ENCODE results near the gene LCP2.

The LCP2 gene

DNA sequence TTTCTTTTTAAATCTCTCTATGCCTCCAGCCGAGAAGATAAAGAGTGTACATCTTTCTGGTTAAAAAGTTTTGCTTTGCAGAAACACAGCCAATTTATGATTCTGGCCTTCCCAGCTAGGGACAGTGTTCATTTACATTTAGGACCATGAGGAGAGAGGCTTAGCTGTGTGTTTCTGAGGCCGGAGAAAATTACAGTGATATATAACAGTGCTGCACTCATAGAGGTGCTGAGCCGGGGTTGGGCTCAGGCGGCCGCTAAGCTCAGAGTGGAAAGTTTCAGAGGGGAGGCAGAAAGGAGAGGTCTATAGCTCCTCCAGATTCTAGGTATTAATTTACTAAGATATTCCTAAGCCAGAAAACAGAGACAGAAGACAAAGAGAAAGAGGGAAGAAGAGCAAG lies 37.0 kb upstream of the LCP2 start:
- DNase-seq (ENCODE audit: low read depth) = no peak
- no peak overlapping the region for H3K4me3 ChIP-seq (ENCODE audit: low read depth, low read length)
- TF ChIP-seq, protein P1, sequence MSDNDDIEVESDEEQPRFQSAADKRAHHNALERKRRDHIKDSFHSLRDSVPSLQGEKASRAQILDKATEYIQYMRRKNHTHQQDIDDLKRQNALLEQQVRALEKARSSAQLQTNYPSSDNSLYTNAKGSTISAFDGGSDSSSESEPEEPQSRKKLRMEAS (IDR thresholded peaks at IDR 0.05; ENCODE audit: low read depth, low read length) = no peak
- TF ChIP-seq CTCF (IDR thresholded peaks at IDR 0.05; ENCODE audit: low read depth, low read length) (no peak), MYC (IDR thresholded peaks at IDR 0.05; ENCODE audit: low read depth, low read length) (no peak), POLR2A (IDR thresholded peaks at IDR 0.05; ENCODE audit: extremely low read depth, insufficient read length) (no peak)

DNA sequence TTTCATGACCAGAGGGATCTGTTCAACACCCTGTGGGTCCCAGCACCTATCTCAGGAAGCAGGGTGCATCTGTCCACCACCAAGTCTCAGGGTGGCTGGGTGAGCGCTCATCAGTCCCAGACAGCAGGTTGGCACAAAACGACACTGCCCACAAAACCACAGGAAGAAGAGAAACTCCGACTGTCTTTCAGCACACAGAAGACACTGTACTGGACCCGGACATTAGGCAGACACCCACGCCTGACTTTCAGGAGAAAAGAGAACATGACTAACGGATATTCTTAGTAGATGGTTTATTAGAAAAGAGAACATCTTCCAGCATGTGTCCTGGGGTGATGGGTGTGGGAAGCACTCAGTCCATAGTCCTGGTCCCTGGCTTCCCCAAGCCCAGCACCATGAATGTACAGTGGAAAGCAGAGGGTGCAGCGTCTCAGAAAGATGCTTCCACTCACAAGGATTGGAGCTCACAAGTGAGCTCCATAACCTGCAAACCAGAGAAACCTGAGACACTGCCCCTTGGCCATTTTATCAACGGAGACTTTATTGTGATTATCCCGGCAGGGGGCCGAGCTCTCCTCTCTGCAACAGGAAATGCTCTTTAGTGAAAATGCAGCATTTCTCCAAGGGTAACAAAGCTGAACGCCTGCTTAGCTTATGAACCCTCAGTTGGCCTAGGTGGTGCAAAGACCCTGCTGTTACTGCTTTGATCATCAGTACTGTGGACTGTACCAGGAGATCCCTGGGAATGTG lies 35.8 kb upstream of the LCP2 start:
- TF ChIP-seq POLR2A (IDR thresholded peaks at IDR 0.05; ENCODE audit: extremely low read depth, insufficient read length) = no peak
- TF ChIP-seq CTCF (IDR thresholded peaks at IDR 0.05; ENCODE audit: low read depth, low read length) = no peak
- TF ChIP-seq MYC (IDR thresholded peaks at IDR 0.05; ENCODE audit: low read depth, low read length) = peak; percentile 49
- TF ChIP-seq, protein P1 (IDR thresholded peaks at IDR 0.05; ENCODE audit: low read depth, low read length) = peak; percentile 53
- peak overlapping the region; percentile 19 for H3K4me3 ChIP-seq (ENCODE audit: low read depth, low read length)
- DNase-seq (ENCODE audit: low read depth) = peak; percentile 93

DNA sequence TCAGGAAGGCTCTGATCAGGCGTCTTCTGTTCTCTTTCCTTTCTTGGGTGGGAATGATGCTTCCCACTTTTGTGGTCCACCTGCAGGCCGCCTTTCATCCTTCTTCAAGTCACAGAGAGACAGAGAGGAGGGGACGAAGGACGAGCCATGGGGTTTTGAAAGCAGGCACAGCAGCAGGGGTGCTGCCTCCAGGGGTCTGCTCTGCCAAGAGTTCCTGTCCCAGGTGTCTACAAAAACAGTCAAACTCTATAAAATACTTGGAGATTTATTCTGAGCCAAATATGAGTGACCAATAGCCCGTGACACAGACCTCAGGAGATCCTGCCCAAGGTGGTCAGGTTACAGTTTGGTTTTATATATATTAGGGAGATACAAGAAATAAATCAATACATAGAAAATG lies 34.5 kb upstream of the LCP2 start:
- no peak for DNase-seq (ENCODE audit: low read depth)
- no peak overlapping the region for H3K4me3 ChIP-seq (ENCODE audit: low read depth, low read length)
- TF ChIP-seq POLR2A (IDR thresholded peaks at IDR 0.05; ENCODE audit: extremely low read depth, insufficient read length) = no peak
- TF ChIP-seq MYC (IDR thresholded peaks at IDR 0.05; ENCODE audit: low read depth, low read length) = no peak

- H3K4me3 ChIP-seq (ENCODE audit: low read depth, low read length) = peak overlapping the region; percentile 41
- no peak for TF ChIP-seq POLR2A (IDR thresholded peaks at IDR 0.05; ENCODE audit: extremely low read depth, insufficient read length)
- no peak for TF ChIP-seq CTCF (IDR thresholded peaks at IDR 0.05; ENCODE audit: low read depth, low read length)
- TF ChIP-seq MYC (IDR thresholded peaks at IDR 0.05; ENCODE audit: low read depth, low read length) = no peak
- TF ChIP-seq, protein P1 (IDR thresholded peaks at IDR 0.05; ENCODE audit: low read depth, low read length) = peak; percentile 27
- DNase-seq (ENCODE audit: low read depth) = peak; percentile 81
These were observed 33.0 kb upstream of the LCP2 start for GRCh38 chr5:170330568-170331054.

DNA sequence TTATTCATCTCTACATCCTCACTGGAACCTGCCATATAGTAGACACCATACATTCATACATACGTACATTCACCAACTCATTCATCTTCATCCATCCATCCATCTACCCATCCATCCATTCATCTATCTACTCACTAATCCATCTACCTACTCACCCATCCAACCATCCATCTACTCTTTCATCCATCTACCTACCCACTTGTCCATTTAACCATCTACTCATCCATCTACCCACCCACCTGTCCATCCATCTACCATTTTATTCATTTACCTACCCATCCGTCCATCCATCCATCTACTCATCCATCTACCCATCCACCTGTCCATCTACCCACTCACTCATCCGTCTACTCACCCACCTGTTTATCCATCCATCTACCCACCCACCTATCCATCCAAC lies 31.9 kb upstream of the LCP2 start:
- H3K4me3 ChIP-seq (ENCODE audit: low read depth, low read length) = no peak overlapping the region
- TF ChIP-seq MYC (IDR thresholded peaks at IDR 0.05; ENCODE audit: low read depth, low read length) (no peak), CTCF (IDR thresholded peaks at IDR 0.05; ENCODE audit: low read depth, low read length) (no peak), POLR2A (IDR thresholded peaks at IDR 0.05; ENCODE audit: extremely low read depth, insufficient read length) (no peak)
- TF ChIP-seq, protein P1 (IDR thresholded peaks at IDR 0.05; ENCODE audit: low read depth, low read length) = no peak
- no peak for DNase-seq (ENCODE audit: low read depth)

GRCh38 chr5:170327829-170328228 lies 30.3 kb upstream of the LCP2 start:
- peak; percentile 59 for DNase-seq (ENCODE audit: low read depth)
- no peak for TF ChIP-seq POLR2A (IDR thresholded peaks at IDR 0.05; ENCODE audit: extremely low read depth, insufficient read length)
- H3K4me3 ChIP-seq (ENCODE audit: low read depth, low read length) = peak overlapping the region; percentile 6

- DNase-seq (ENCODE audit: low read depth) = peak; percentile 82
- no peak overlapping the region for H3K4me3 ChIP-seq (ENCODE audit: low read depth, low read length)
- TF ChIP-seq MYC (IDR thresholded peaks at IDR 0.05; ENCODE audit: low read depth, low read length) (no peak), POLR2A (IDR thresholded peaks at IDR 0.05; ENCODE audit: extremely low read depth, insufficient read length) (no peak), CTCF (IDR thresholded peaks at IDR 0.05; ENCODE audit: low read depth, low read length) (no peak)
- TF ChIP-seq, protein P1 (IDR thresholded peaks at IDR 0.05; ENCODE audit: low read depth, low read length) = no peak
These were observed 29.6 kb upstream of the LCP2 start for GRCh38 chr5:170327168-170327567.

Data from NB4 (cell line).